Measurements from ENCODE around the gene LTBP3. TPM values are rescaled to one million over a fixed set of nuclear protein-coding genes. Genes with fewer than 3 reads are reported as not detected.
A peak's percentile ranks its signal among the peaks of the same experiment; 100 is the strongest.

LTBP3 gene
- total and polyA plus RNA-seq, 2 of the 13 experiments (the other 11 are each of a cell fraction or from before 2014, with no cell fraction given): 12.2 to 68.1 TPM

- TF ChIP-seq E2F5 (CRISPR knock-in tag; conservative IDR thresholded peaks at IDR 0.05): no peak
- 0 out of 2 replicates have a peak, but pooled peaks have one; percentile 38 for TF ChIP-seq POGK (CRISPR knock-in tag; conservative IDR thresholded peaks at IDR 0.05)
- TF ChIP-seq XBP1 (CRISPR knock-in tag; IDR thresholded peaks at IDR 0.05): no peak
- TF ChIP-seq SP5 (CRISPR knock-in tag; IDR thresholded peaks at IDR 0.05; ENCODE audit: borderline replicate concordance, low read depth): no peak
- no peak for TF ChIP-seq CEBPZ (IDR thresholded peaks at IDR 0.05; ENCODE audit: low read length)
- no peak for TF ChIP-seq TFDP2 (CRISPR knock-in tag; IDR thresholded peaks at IDR 0.05)
- peak; percentile 8 for TF ChIP-seq YY1 (IDR thresholded peaks at IDR 0.05; ENCODE audit: insufficient read depth, insufficient replicate concordance, low read depth, low read length)
- no peak for TF ChIP-seq ZNF207 (IDR thresholded peaks at IDR 0.05; ENCODE audit: borderline replicate concordance)
- no peak for TF ChIP-seq ZNF367 (CRISPR knock-in tag; IDR thresholded peaks at IDR 0.05; ENCODE audit: borderline replicate concordance)
- no peak for TF ChIP-seq ZNF446 (CRISPR knock-in tag; IDR thresholded peaks at IDR 0.05)
- TF ChIP-seq MEF2D (CRISPR knock-in tag; IDR thresholded peaks at IDR 0.05): no peak
- TF ChIP-seq ZFYVE20 (CRISPR knock-in tag; IDR thresholded peaks at IDR 0.05; ENCODE audit: borderline replicate concordance, low read depth): no peak
- TF ChIP-seq EED (CRISPR knock-in tag; IDR thresholded peaks at IDR 0.05): no peak
- TF ChIP-seq ZNF670 (CRISPR knock-in tag; IDR thresholded peaks at IDR 0.05; ENCODE audit: borderline replicate concordance): no peak
- TF ChIP-seq NRL (CRISPR knock-in tag; IDR thresholded peaks at IDR 0.05; ENCODE audit: borderline replicate concordance): no peak
- no peak for TF ChIP-seq ZNF790 (CRISPR knock-in tag; IDR thresholded peaks at IDR 0.05; ENCODE audit: borderline replicate concordance)
- no peak for TF ChIP-seq TRAFD1 (CRISPR knock-in tag; IDR thresholded peaks at IDR 0.05; ENCODE audit: borderline replicate concordance)
Observed at GRCh38 chr11:65575568-65576231, 17.5 kb upstream of the LTBP3 start, which contains the start of gene EHBP1L1 (continued).
